CD4-positive, alpha-beta T cell (primary cell): Measurements from ENCODE around the gene ZNF679. TPM values are rescaled to one million over a fixed set of nuclear protein-coding genes. Genes with fewer than 3 reads are reported as not detected.
A peak's percentile ranks its signal among the peaks of the same experiment; 100 is the strongest.

Experiments
- ATAC-seq: fragments of 200-7000 bp; cut with Tn5 transposase; one replicate; pipeline ENCODE4 v1.10.0; 2022; ENCODE audit warnings: mild to moderate bottlenecking; ENCODE audit not compliant: poor library complexity
- CTCF ChIA-PET: fragments of 350-600 bp; sonication (Branson Sonifier 250); formaldehyde crosslinking; loops from one replicate; lab custom pipeline; 2021; ENCODE audit warnings: antibody characterized with exemption, inconsistent platforms; lab: Charles Lee
- POLR2A ChIA-PET: fragments of 350-600 bp; sonication (Branson Sonifier 250); formaldehyde crosslinking; loops from one replicate; lab custom pipeline; 2021; ENCODE audit warnings: antibody characterized with exemption, inconsistent platforms; lab: Charles Lee
- DNase-seq, 14 experiments: peaks; one replicate each; pipeline ENCODE4 v3.0.0-alpha.2; 2013 to 2020; ENCODE audit warnings: mixed read lengths in 2 of 14
- H3K27ac ChIP-seq, 2 donors: one replicate each; pipeline versions ENCODE4 v1.5.1 to v1.7.0; 2013; ENCODE audit warnings: low read length in 2 of 2, low read depth in 1 of 2, mild to moderate bottlenecking in 1 of 2
- H3K27me3 ChIP-seq, 2 experiments: 1 replicate in 1 of 2; 2 replicates in 1 of 2; pipeline versions ENCODE4 v1.6.1 to v1.7.0; 2013; ENCODE audit warnings: low read length in 2 of 2, control low read depth in 1 of 2, mild to moderate bottlenecking in 1 of 2, moderate library complexity in 1 of 2; ENCODE audit not compliant: insufficient read depth in 2 of 2, control insufficient read depth in 1 of 2
- H3K36me3 ChIP-seq: one replicate; pipeline ENCODE4 v1.6.1; 2013; ENCODE audit warnings: low read length, control low read depth; ENCODE audit not compliant: insufficient read depth
- H3K4me1 ChIP-seq: one replicate; pipeline ENCODE4 v1.6.1; 2013; ENCODE audit warnings: low read length, control low read depth; ENCODE audit not compliant: insufficient read depth
- H3K4me3 ChIP-seq: one replicate; pipeline ENCODE4 v1.5.1; 2013; ENCODE audit warnings: mild to moderate bottlenecking, low read length, moderate library complexity
- H3K9me3 ChIP-seq, 2 experiments: 1 replicate in 1 of 2; 2 replicates in 1 of 2; pipeline versions ENCODE4 v1.6.1 to v1.7.0; 2013; ENCODE audit warnings: low read length in 2 of 2, mild to moderate bottlenecking in 2 of 2, control low read depth in 1 of 2, moderate library complexity in 1 of 2; ENCODE audit not compliant: control insufficient read depth in 1 of 2, insufficient read depth in 1 of 2
- H3K27ac Mint-ChIP-seq: one replicate; pipeline ENCODE4 v1.8.0; 2020; ENCODE audit warnings: mixed read lengths
- H3K27me3 Mint-ChIP-seq: one replicate; pipeline ENCODE4 v1.8.0; 2021; ENCODE audit warnings: mixed read lengths
- H3K36me3 Mint-ChIP-seq: one replicate; pipeline ENCODE4 v1.8.0; 2021; ENCODE audit warnings: low read depth, mixed read lengths
- H3K4me1 Mint-ChIP-seq: one replicate; pipeline ENCODE4 v1.8.0; 2021; ENCODE audit warnings: low read depth, mixed read lengths
- H3K4me3 Mint-ChIP-seq: one replicate; pipeline ENCODE4 v1.8.0; 2020; ENCODE audit warnings: mild to moderate bottlenecking, mixed read lengths
- H3K9me3 Mint-ChIP-seq: one replicate; pipeline ENCODE4 v1.8.0; 2020; ENCODE audit warnings: mixed read lengths
- intact Hi-C, 2 experiments: fragments of 100-400 bp; cut with DNase I in 1 of 2; cut with micrococcal nuclease in 1 of 2; formaldehyde crosslinking; loops; one replicate each; pipeline versions ENCODE4 v1.15.1 to v1.9.0; 2023 to 2025; cut with DNase I, micrococcal nuclease
- total RNA-seq, 174 experiments: library from RNA in 2 of 174; stranded (reverse) in 2 of 174; gene quantifications; one replicate each; pipeline ENCODE4 v1.2.3 and lab custom pipeline; 2021 to 2026
- TF ChIP-seq, protein P1 (sequence below): fragments of 200-600 bp; IDR thresholded peaks from one replicate; pipeline ENCODE4 v1.8.0; 2022; ENCODE audit warnings: antibody characterized with exemption, mild to moderate bottlenecking

ZNF679 gene
- total RNA-seq, 2 experiments from 2014 or later, result not detected

DNA sequence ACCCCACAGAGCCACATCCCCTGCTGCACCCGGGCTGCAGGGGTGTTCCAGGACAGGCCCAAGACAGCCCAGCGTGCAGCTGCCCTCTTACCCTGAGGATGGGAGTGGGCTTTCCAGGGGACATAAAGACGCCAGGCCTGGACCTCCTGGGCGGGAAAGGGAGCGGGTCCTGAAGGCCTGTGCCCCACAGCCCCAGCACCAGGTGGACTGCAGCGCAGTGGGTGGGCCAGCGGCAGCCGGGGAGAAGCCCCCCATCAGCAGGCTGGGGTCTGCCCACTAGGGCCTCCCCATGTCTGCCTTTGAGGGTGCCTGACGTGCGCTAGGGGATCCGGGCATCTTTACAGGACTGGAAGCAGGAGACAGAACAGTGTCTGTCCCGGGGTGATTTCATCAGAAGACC, 43.9 kb upstream of the ZNF679 start:
- ATAC-seq (no peak), DNase-seq (peak in 1 of 14 experiments; percentile 4)
- ChIA-PET CTCF (no interaction called here), POLR2A (no interaction called here)
- H3K4me1 Mint-ChIP-seq, result no peaks in the 10 kb centered on the region
- no peak overlapping the region for H3K27ac Mint-ChIP-seq
- intact Hi-C loops, result no loop called here
- H3K36me3 Mint-ChIP-seq, result no peaks in the 10 kb centered on the region
- no peak overlapping the region for H3K4me3 ChIP-seq
- H3K4me1 ChIP-seq, result peaks cover 7% of the 10 kb centered on the region
- H3K36me3 ChIP-seq, result no peaks in the 10 kb centered on the region
- peaks cover 0 to 4% of the 10 kb centered on the region in 2 experiments for H3K27me3 ChIP-seq
- H3K9me3 Mint-ChIP-seq, result peaks cover 14% of the 10 kb centered on the region
- TF ChIP-seq, protein P1, sequence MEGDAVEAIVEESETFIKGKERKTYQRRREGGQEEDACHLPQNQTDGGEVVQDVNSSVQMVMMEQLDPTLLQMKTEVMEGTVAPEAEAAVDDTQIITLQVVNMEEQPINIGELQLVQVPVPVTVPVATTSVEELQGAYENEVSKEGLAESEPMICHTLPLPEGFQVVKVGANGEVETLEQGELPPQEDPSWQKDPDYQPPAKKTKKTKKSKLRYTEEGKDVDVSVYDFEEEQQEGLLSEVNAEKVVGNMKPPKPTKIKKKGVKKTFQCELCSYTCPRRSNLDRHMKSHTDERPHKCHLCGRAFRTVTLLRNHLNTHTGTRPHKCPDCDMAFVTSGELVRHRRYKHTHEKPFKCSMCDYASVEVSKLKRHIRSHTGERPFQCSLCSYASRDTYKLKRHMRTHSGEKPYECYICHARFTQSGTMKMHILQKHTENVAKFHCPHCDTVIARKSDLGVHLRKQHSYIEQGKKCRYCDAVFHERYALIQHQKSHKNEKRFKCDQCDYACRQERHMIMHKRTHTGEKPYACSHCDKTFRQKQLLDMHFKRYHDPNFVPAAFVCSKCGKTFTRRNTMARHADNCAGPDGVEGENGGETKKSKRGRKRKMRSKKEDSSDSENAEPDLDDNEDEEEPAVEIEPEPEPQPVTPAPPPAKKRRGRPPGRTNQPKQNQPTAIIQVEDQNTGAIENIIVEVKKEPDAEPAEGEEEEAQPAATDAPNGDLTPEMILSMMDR, result no peak
- H3K4me3 Mint-ChIP-seq, result no peak overlapping the region
- peaks cover 14% of the 10 kb centered on the region for H3K27me3 Mint-ChIP-seq
- H3K27ac ChIP-seq, result no peak overlapping the region
- peaks cover 0 to 50% of the 10 kb centered on the region in 2 experiments for H3K9me3 ChIP-seq

DNA sequence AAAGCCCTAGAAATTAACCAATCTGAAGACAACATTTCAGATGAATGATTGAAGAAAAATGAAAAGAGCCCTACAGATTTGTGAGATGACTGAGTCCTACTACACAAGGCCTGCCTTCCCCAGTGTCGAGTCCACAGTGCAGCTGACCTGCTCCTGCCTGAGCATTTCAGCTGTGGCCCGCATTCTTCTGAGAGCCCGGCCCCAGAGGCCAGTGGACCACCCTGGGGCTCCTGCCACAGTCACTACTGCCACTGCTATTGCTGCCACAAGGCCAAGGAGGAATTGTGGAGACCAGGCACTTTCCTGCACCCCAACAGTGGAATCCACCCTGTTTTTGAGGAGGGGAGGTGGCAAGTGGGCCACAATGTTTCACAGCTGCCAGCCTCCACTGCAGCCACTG, 40.9 kb upstream of the ZNF679 start:
- Histone ChIP-seq H3K27me3 (no peaks in the 10 kb centered on the region), H3K27ac (no peak overlapping the region), H3K4me1 (peaks cover 7% of the 10 kb centered on the region), H3K4me3 (no peak overlapping the region), H3K36me3 (no peaks in the 10 kb centered on the region), H3K9me3 (peaks cover 0 to 49% of the 10 kb centered on the region in 2 experiments)
- ChIA-PET POLR2A (no interaction called here), CTCF (no interaction called here)
- H3K9me3 Mint-ChIP-seq, result peaks cover 10% of the 10 kb centered on the region
- no peak overlapping the region for H3K4me3 Mint-ChIP-seq
- H3K4me1 Mint-ChIP-seq, result no peaks in the 10 kb centered on the region
- no peaks in the 10 kb centered on the region for H3K36me3 Mint-ChIP-seq
- TF ChIP-seq, protein P1, result no peak
- intact Hi-C loops, result no loop called here
- H3K27ac Mint-ChIP-seq, result no peak overlapping the region
- ATAC-seq (no peak), DNase-seq (no peak)
- H3K27me3 Mint-ChIP-seq, result no peaks in the 10 kb centered on the region

DNA sequence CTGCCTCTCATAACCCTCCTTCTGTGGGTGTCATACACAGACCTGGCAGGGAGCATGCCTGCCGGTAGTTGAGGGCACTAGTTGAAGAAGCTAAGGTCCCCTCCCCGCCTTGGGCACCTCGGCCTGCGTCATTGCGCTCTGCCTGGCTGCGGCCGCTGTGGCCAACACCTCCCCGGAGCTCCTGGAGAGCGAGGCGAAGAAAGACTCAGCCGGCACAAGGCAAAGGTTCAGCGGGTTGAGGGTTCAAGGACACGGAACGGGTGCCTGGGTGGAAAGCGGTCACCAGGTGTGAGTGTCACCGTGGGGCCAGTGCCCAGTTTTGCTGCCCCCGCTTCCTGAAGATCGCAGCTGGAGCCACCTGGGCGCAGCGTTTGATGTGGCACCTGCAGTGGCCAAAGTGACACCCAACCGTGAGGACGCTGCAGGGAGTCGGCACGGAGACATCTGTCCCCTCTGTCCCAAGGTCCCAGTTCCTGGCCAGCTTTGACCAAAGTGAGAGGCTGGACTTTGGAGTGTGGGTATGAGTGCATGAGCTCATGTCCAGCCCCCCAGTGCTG, 36.0 kb upstream of the ZNF679 start:
- POLR2A ChIA-PET, result no interaction called here
- Mint-ChIP-seq H3K4me1 (no peaks in the 10 kb centered on the region), H3K27me3 (no peaks in the 10 kb centered on the region), H3K27ac (no peak overlapping the region), H3K36me3 (no peaks in the 10 kb centered on the region), H3K4me3 (no peak overlapping the region), H3K9me3 (peaks cover 10% of the 10 kb centered on the region)
- Histone ChIP-seq H3K27ac (no peak overlapping the region), H3K27me3 (no peaks in the 10 kb centered on the region), H3K9me3 (peaks cover 0 to 32% of the 10 kb centered on the region in 2 experiments), H3K4me3 (no peak overlapping the region), H3K36me3 (no peaks in the 10 kb centered on the region), H3K4me1 (no peaks in the 10 kb centered on the region)
- no peak for DNase-seq
- intact Hi-C loops, result no loop called here
- CTCF ChIA-PET, result no interaction called here
- TF ChIP-seq, protein P1, result no peak
- no peak for ATAC-seq
